Measurements from ENCODE around the gene MYADML2.

MYADML2 gene

GRCh38 chr17:81948635-81949378 is 1.8 kb upstream of the MYADML2 start:
- Histone ChIP-seq H3K36me3 (ENCODE audit: insufficient read depth, low read length) (no peaks in the 10 kb centered on the region), H3K9me3 (ENCODE audit: low read length) (no peaks in the 10 kb centered on the region), H3K4me3 (ENCODE audit: low read length) (no peak overlapping the region), H3K27me3 (ENCODE audit: insufficient read depth, low read length) (no peaks in the 10 kb centered on the region), H2AFZ (ENCODE audit: low read depth, low read length) (no peak overlapping the region), H3K4me1 (ENCODE audit: insufficient read depth, low read length) (no peaks in the 10 kb centered on the region)

DNA sequence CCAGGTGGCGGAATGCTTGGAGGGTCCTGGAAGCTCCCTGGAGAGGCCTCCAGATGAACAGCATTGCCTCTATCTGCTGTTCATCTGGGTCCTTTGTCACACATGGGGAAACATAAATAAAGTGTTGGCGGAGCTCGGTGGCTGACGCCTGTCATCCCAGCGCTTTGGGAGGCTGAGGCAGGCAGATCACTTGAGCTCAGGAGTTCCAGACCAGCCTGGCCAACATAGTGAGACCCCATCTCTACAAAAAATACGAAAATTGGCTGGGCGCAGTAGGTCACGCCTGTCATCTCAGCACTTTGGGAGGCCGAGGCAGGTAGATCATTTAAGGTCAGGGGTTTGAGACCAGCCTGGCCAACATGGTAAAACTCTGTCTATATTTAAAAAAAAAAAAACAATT is 2.2 kb downstream of the MYADML2 start:
- Histone ChIP-seq H3K27me3 (ENCODE audit: insufficient read depth, low read length) (no peaks in the 10 kb centered on the region), H3K9me3 (ENCODE audit: low read length) (no peaks in the 10 kb centered on the region), H3K36me3 (ENCODE audit: insufficient read depth, low read length) (no peaks in the 10 kb centered on the region), H2AFZ (ENCODE audit: low read depth, low read length) (no peak overlapping the region), H3K4me3 (ENCODE audit: low read length) (no peak overlapping the region), H3K4me1 (ENCODE audit: insufficient read depth, low read length) (peaks cover 12% of the 10 kb centered on the region)

DNA sequence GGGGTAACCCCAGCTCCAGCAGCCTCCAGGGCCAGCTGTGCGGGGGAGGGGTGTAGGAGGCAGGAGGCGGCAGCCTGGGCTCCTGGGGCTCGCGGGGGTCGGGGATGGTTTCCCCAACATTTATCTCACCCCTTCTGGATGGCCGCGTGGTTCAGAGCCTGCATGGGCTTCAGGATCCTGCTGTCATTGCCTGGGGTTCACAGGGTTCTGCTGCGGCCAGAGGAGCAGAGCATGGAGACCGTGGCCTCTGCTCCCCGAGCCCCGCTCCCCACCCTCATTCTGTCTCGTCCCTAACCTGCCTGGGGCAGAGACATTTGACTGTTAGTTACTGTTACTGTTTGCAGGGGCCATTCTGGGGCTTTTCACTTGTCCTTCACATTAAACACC is 4.9 kb downstream of the MYADML2 start:
- H3K36me3 ChIP-seq (ENCODE audit: insufficient read depth, low read length): no peaks in the 10 kb centered on the region
- no peak overlapping the region for H2AFZ ChIP-seq (ENCODE audit: low read depth, low read length)
- H3K4me1 ChIP-seq (ENCODE audit: insufficient read depth, low read length): peaks cover 14% of the 10 kb centered on the region
- H3K9me3 ChIP-seq (ENCODE audit: low read length): no peaks in the 10 kb centered on the region
- no peaks in the 10 kb centered on the region for H3K27me3 ChIP-seq (ENCODE audit: insufficient read depth, low read length)
- H3K4me3 ChIP-seq (ENCODE audit: low read length): no peak overlapping the region

DNA sequence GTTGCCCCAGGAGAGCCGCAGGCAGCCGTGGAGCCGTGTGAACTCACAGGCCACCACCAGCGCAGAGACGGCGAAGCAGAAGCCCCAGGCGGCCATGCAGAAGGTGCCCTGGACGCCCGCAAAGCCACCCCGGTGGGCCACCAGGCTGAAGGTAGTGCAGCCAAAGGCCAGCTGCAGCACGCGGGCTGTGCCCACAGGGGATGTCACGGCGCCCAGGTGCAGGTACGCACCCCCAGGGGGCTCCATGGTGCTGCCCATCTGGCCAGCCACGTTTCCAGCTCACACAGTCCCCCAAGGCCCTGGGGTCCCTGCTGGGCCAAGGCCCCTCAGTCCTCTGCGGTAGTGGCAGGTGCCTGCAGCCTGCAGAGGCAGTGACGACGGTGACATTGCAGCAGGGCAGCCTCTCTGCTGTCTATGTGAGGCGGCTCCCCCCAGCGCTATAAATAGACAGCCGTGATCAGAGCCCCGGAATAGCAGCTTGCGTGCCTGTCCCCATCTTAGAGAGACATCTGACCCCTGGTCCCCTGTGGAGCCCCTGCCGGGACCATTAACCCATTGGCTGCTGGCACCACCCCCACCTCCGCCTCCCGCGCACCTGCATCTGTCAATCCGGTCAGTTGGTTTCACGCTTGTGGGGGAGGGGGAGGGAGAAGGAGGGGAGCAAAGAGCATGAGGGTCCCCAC is 5.4 kb downstream of the MYADML2 start:
- Histone ChIP-seq H3K9me3 (ENCODE audit: low read length) (no peaks in the 10 kb centered on the region), H2AFZ (ENCODE audit: low read depth, low read length) (no peak overlapping the region), H3K27me3 (ENCODE audit: insufficient read depth, low read length) (no peaks in the 10 kb centered on the region), H3K4me1 (ENCODE audit: insufficient read depth, low read length) (peaks cover 17% of the 10 kb centered on the region), H3K4me3 (ENCODE audit: low read length) (no peak overlapping the region), H3K36me3 (ENCODE audit: insufficient read depth, low read length) (no peaks in the 10 kb centered on the region)

- no peak overlapping the region for H2AFZ ChIP-seq (ENCODE audit: low read depth, low read length)
- H3K4me1 ChIP-seq (ENCODE audit: insufficient read depth, low read length): peaks cover 20% of the 10 kb centered on the region
- no peak overlapping the region for H3K4me3 ChIP-seq (ENCODE audit: low read length)
- no peaks in the 10 kb centered on the region for H3K27me3 ChIP-seq (ENCODE audit: insufficient read depth, low read length)
- no peaks in the 10 kb centered on the region for H3K36me3 ChIP-seq (ENCODE audit: insufficient read depth, low read length)
- H3K9me3 ChIP-seq (ENCODE audit: low read length): no peaks in the 10 kb centered on the region
These were observed 6.2 kb downstream of the MYADML2 start for GRCh38 chr17:81940538-81941483.

DNA sequence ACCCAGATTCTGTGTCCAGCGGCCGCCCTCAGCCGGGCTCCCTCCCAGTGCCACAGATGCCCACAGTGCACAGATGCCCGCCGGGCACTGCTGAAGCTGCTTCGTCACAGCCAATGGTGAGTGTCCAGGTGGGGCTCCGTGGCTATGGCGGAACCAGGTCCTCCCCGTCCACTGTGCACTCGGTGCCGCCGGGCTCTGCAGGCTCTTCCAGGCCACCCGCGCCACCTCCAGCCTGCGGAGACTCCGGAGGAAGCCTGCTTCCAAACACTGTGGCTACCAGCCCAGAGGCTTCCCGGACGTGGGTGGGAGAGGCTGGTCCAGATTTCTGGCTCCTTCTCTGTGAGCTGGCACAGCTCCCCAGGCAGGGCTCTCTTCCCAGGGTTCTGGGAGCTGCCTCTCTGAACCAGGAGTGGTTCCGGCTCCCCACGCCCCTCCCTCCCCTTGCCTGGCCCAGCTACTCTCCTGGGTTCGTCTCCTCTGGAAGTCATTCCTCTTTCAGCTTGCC is 7.1 kb downstream of the MYADML2 start:
- Histone ChIP-seq H3K4me1 (ENCODE audit: insufficient read depth, low read length) (peaks cover 20% of the 10 kb centered on the region), H2AFZ (ENCODE audit: low read depth, low read length) (no peak overlapping the region), H3K9me3 (ENCODE audit: low read length) (no peaks in the 10 kb centered on the region), H3K4me3 (ENCODE audit: low read length) (no peak overlapping the region), H3K27me3 (ENCODE audit: insufficient read depth, low read length) (no peaks in the 10 kb centered on the region), H3K36me3 (ENCODE audit: insufficient read depth, low read length) (no peaks in the 10 kb centered on the region)

GRCh38 chr17:81939218-81939617 is 7.8 kb downstream of the MYADML2 start:
- Histone ChIP-seq H3K27me3 (ENCODE audit: insufficient read depth, low read length) (no peaks in the 10 kb centered on the region), H3K36me3 (ENCODE audit: insufficient read depth, low read length) (no peaks in the 10 kb centered on the region), H3K9me3 (ENCODE audit: low read length) (no peaks in the 10 kb centered on the region), H3K4me3 (ENCODE audit: low read length) (no peak overlapping the region), H3K4me1 (ENCODE audit: insufficient read depth, low read length) (peaks cover 20% of the 10 kb centered on the region), H2AFZ (ENCODE audit: low read depth, low read length) (no peak overlapping the region)

- Histone ChIP-seq H3K4me1 (ENCODE audit: insufficient read depth, low read length) (peaks cover 9% of the 10 kb centered on the region), H3K27me3 (ENCODE audit: insufficient read depth, low read length) (no peaks in the 10 kb centered on the region), H3K36me3 (ENCODE audit: insufficient read depth, low read length) (peaks cover 3% of the 10 kb centered on the region), H2AFZ (ENCODE audit: low read depth, low read length) (no peak overlapping the region), H3K9me3 (ENCODE audit: low read length) (no peaks in the 10 kb centered on the region), H3K4me3 (ENCODE audit: low read length) (no peak overlapping the region)
These were observed 11.3 kb downstream of the MYADML2 start for GRCh38 chr17:81935709-81936084.

GRCh38 chr17:81934850-81935708 is 12.0 kb downstream of the MYADML2 start:
- H3K27me3 ChIP-seq (ENCODE audit: insufficient read depth, low read length): no peaks in the 10 kb centered on the region
- no peaks in the 10 kb centered on the region for H3K9me3 ChIP-seq (ENCODE audit: low read length)
- no peak overlapping the region for H3K4me3 ChIP-seq (ENCODE audit: low read length)
- H3K36me3 ChIP-seq (ENCODE audit: insufficient read depth, low read length): peaks cover 3% of the 10 kb centered on the region
- no peak overlapping the region for H2AFZ ChIP-seq (ENCODE audit: low read depth, low read length)
- peaks cover 9% of the 10 kb centered on the region for H3K4me1 ChIP-seq (ENCODE audit: insufficient read depth, low read length)

DNA sequence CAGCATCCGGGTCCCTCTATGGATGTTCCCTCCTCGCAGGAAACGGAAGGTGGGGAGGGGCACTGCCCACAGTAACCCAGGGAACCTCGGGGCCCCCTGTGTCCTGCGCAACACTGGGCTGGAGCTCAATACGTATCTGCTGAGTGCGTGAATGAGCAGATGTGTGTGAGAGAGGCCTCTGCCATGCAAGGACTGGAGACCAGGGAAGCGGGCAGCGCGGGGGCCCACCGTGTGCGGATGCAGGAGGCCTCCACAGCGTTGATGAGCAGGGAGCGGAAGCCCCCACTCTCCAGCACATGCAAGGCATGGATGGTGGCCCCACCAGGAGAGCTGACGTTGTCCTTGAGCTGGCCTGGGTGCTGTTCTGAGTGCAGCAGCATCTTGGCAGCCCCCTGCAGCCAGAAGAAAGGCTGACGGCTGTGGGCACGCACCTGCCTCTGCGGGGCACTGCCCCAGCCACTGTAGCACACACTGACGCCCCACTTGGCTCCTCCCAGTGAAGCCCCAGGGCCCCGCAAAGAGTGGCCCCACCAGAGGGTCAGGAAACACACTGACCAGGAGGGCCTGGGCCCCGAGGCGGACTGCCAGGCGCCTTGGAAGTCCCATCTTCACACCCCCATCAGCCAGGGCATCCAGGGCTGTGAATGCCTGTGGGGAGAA is 12.8 kb downstream of the MYADML2 start:
- peaks cover 7% of the 10 kb centered on the region for H3K4me1 ChIP-seq (ENCODE audit: insufficient read depth, low read length)
- peaks cover 3% of the 10 kb centered on the region for H3K36me3 ChIP-seq (ENCODE audit: insufficient read depth, low read length)
- H3K27me3 ChIP-seq (ENCODE audit: insufficient read depth, low read length): no peaks in the 10 kb centered on the region
- no peak overlapping the region for H3K4me3 ChIP-seq (ENCODE audit: low read length)
- H2AFZ ChIP-seq (ENCODE audit: low read depth, low read length): no peak overlapping the region
- no peaks in the 10 kb centered on the region for H3K9me3 ChIP-seq (ENCODE audit: low read length)

GRCh38 chr17:81933178-81933699 is 13.8 kb downstream of the MYADML2 start:
- H3K36me3 ChIP-seq (ENCODE audit: insufficient read depth, low read length): peaks cover 3% of the 10 kb centered on the region
- no peaks in the 10 kb centered on the region for H3K9me3 ChIP-seq (ENCODE audit: low read length)
- no peak overlapping the region for H2AFZ ChIP-seq (ENCODE audit: low read depth, low read length)
- H3K27me3 ChIP-seq (ENCODE audit: insufficient read depth, low read length): no peaks in the 10 kb centered on the region
- H3K4me1 ChIP-seq (ENCODE audit: insufficient read depth, low read length): peaks cover 10% of the 10 kb centered on the region
- no peak overlapping the region for H3K4me3 ChIP-seq (ENCODE audit: low read length)

Data from neuron (in vitro differentiated cells).